ENCODE results near the gene GABBR2. TPM values are rescaled to one million over a fixed set of nuclear protein-coding genes. Genes with fewer than 3 reads are reported as not detected.

The GABBR2 gene
- total and polyA plus RNA-seq, 12 donors: under 0.01 to 1.3 (median 0.45) TPM

GRCh38 chr9:98280162-98280561 is 428.6 kb downstream of the GABBR2 start:
- H3K4me1 ChIP-seq: no peaks in the 10 kb centered on the region
- ATAC-seq (no peak), DNase-seq (no peak)
- H3K4me3 ChIP-seq: no peak overlapping the region
- H3K27ac ChIP-seq: no peak overlapping the region
- H3K9me3 ChIP-seq: no peaks in the 10 kb centered on the region
- H3K27me3 ChIP-seq: peaks cover 0 to 70% (median 31%) of the 10 kb centered on the region in 7 donors
- 70 to 76% methylated on average over 2 of the region's 2 CpGs for WGBS, 2 donors
- intact Hi-C loops (cut with DNase I): no loop called here
- TF ChIP-seq, protein P1, sequence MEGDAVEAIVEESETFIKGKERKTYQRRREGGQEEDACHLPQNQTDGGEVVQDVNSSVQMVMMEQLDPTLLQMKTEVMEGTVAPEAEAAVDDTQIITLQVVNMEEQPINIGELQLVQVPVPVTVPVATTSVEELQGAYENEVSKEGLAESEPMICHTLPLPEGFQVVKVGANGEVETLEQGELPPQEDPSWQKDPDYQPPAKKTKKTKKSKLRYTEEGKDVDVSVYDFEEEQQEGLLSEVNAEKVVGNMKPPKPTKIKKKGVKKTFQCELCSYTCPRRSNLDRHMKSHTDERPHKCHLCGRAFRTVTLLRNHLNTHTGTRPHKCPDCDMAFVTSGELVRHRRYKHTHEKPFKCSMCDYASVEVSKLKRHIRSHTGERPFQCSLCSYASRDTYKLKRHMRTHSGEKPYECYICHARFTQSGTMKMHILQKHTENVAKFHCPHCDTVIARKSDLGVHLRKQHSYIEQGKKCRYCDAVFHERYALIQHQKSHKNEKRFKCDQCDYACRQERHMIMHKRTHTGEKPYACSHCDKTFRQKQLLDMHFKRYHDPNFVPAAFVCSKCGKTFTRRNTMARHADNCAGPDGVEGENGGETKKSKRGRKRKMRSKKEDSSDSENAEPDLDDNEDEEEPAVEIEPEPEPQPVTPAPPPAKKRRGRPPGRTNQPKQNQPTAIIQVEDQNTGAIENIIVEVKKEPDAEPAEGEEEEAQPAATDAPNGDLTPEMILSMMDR (IDR thresholded peaks at IDR 0.05): no peak
- H3K36me3 ChIP-seq: no peaks in the 10 kb centered on the region

GRCh38 chr9:98276907-98277469 is 431.7 kb downstream of the GABBR2 start:
- Histone ChIP-seq H3K4me1 (no peaks in the 10 kb centered on the region), H3K36me3 (no peaks in the 10 kb centered on the region), H3K27me3 (peaks cover 0 to 68% (median 31%) of the 10 kb centered on the region in 7 donors), H3K27ac (no peak overlapping the region), H3K9me3 (no peaks in the 10 kb centered on the region), H3K4me3 (no peak overlapping the region)
- TF ChIP-seq, protein P1 (IDR thresholded peaks at IDR 0.05): no peak
- DNase-seq: no peak
- WGBS, 2 donors: 50 to 56% methylated on average over 10 of the region's 10 CpGs
- intact Hi-C loops (cut with DNase I): no loop called here
- no peak for ATAC-seq

- TF ChIP-seq, protein P1 (IDR thresholded peaks at IDR 0.05): no peak
- ATAC-seq (no peak), DNase-seq (no peak)
- no peak overlapping the region for H3K27ac ChIP-seq
- peaks cover 0 to 52% (median 31%) of the 10 kb centered on the region in 7 donors for H3K27me3 ChIP-seq
- H3K4me1 ChIP-seq: no peaks in the 10 kb centered on the region
- 90 to 93% methylated on average over 2 of the region's 2 CpGs for WGBS, 2 donors
- no peak overlapping the region for H3K4me3 ChIP-seq
- intact Hi-C loops (cut with DNase I): no loop called here
- H3K9me3 ChIP-seq: no peaks in the 10 kb centered on the region
- H3K36me3 ChIP-seq: no peaks in the 10 kb centered on the region
These were observed 433.6 kb downstream of the GABBR2 start for GRCh38 chr9:98275159-98275558.

DNA sequence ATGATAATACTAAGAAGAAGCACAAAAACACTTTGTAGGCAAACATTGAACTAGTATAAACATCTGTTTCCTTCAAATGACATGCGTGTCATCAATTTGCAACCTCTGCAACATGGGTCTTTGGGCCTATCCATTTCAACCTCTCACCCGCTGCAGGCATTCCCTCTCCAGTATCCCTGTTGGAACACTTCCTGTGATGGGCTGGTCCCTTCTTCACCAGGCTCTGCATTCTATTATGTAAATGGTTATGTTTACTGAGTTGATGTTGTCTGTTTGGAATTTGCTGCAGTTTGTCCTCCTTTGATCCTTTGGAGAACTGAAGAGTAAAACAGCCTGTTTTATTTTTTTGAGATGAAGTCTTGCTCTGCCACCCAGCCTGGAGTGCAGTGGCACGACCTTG is 436.7 kb downstream of the GABBR2 start:
- no peak for DNase-seq
- no peaks in the 10 kb centered on the region for H3K9me3 ChIP-seq
- no peak for ATAC-seq
- H3K27me3 ChIP-seq: peaks cover 0 to 37% (median 14%) of the 10 kb centered on the region in 7 donors
- H3K36me3 ChIP-seq: no peaks in the 10 kb centered on the region
- TF ChIP-seq, protein P1 (IDR thresholded peaks at IDR 0.05): no peak
- WGBS, 2 donors: 74 to 86% methylated on average over 3 of the region's 3 CpGs
- intact Hi-C loops (cut with DNase I): loop anchor here in 1 of 10 donors (5.0 kb wide), 1 partner anchor 335 kb away; the partner anchor contains the start of gene HEMGN
- no peaks in the 10 kb centered on the region for H3K4me1 ChIP-seq
- H3K4me3 ChIP-seq: no peak overlapping the region
- no peak overlapping the region for H3K27ac ChIP-seq
